SK-N-SH (cell line): ENCODE data around the gene GSTCD. TPM values are rescaled to one million over a fixed set of nuclear protein-coding genes. Genes with fewer than 3 reads are reported as not detected.
"Not testable (repeated sequence)": the region's sequence is repeated elsewhere in the genome, so short reads cannot be mapped to it uniquely, and the experiment has no call there.

Source experiments
- CTCF ChIA-PET: fragments of 300-600, 350-600 bp; formaldehyde crosslinking; extraction: SDS; loops from one replicate; lab custom pipeline; 2021; lab: Yijun Ruan, JAX
- POLR2A ChIA-PET: fragments of 350-600 bp; sonication (Branson Sonifier 250); formaldehyde crosslinking; extraction: SDS; loops from one replicate; lab custom pipeline; 2020; ENCODE audit warnings: antibody characterized with exemption, inconsistent platforms; lab: Yijun Ruan, JAX
- DNase-seq: peaks from one replicate; pipeline ENCODE4 v3.0.0; 2012
- H2AFZ ChIP-seq: fragments of 200-600 bp; sonication (generic); 2 replicates; pipeline ENCODE4 v1.8.1; 2016; ENCODE audit warnings: antibody characterized with exemption, mild to moderate bottlenecking, low read depth
- H3F3A ChIP-seq: fragments of 200-600 bp; sonication (generic); replicated peaks from 2 replicates; pipeline ENCODE3; 2016; ENCODE audit warnings: antibody characterized with exemption, mild to moderate bottlenecking; ENCODE audit not compliant: insufficient read depth
- H3K27ac ChIP-seq, 2 experiments: fragments of 200-500 bp in 1 of 2; fragments of 200-600 bp in 1 of 2; sonication (Bioruptor generic) in 1 of 2; sonication (generic), shearing (Covaris generic) in 1 of 2; 2 replicates each; pipeline versions ENCODE4 v1.5.1 to v1.6.1; 2014 to 2016; ENCODE audit warnings: low read depth in 2 of 2, inconsistent platforms in 1 of 2, low read length in 1 of 2, mild to moderate bottlenecking in 1 of 2, mixed read lengths in 1 of 2
- H3K27me3 ChIP-seq: fragments of 200-600 bp; sonication (generic), shearing (Covaris generic); 2 replicates; pipeline ENCODE4 v1.6.1; 2016; ENCODE audit warnings: mixed run types; ENCODE audit not compliant: insufficient read depth
- H3K36me3 ChIP-seq, 2 experiments: fragments of 200-500 bp in 1 of 2; fragments of 200-600 bp in 1 of 2; sonication (Bioruptor generic) in 1 of 2; sonication (generic) in 1 of 2; replicated peaks in 1 of 2; 2 replicates each; pipeline versions ENCODE3 to v1.5.1; 2014 to 2016; ENCODE audit warnings: low read length in 1 of 2, mild to moderate bottlenecking in 1 of 2; ENCODE audit not compliant: insufficient read depth in 2 of 2, control insufficient read depth in 1 of 2
- H3K4me1 ChIP-seq, 2 experiments: fragments of 200-500 bp in 1 of 2; fragments of 200-600 bp in 1 of 2; sonication (Bioruptor generic) in 1 of 2; sonication (generic), shearing (Covaris generic) in 1 of 2; 2 replicates each; pipeline versions ENCODE4 v1.5.1 to v1.6.1; 2014 to 2016; ENCODE audit warnings: low read depth in 1 of 2, low read length in 1 of 2, mixed run types in 1 of 2; ENCODE audit not compliant: insufficient read depth in 2 of 2, control insufficient read depth in 1 of 2
- H3K4me2 ChIP-seq: fragments of 200-600 bp; sonication (generic), shearing (Covaris generic); 2 replicates; pipeline ENCODE4 v1.6.1; 2017; ENCODE audit warnings: mixed run types
- H3K4me3 ChIP-seq, 2 experiments: fragments of 200-500 bp in 1 of 2; fragments of 200-600 bp in 1 of 2; sonication (Bioruptor generic) in 1 of 2; sonication (generic), shearing (Covaris generic) in 1 of 2; 2 replicates each; pipeline versions ENCODE4 v1.5.1 to v1.8.1; 2014 to 2016; ENCODE audit warnings: low read depth in 2 of 2, inconsistent platforms in 1 of 2, low read length in 1 of 2, mild to moderate bottlenecking in 1 of 2, mixed read lengths in 1 of 2, moderate library complexity in 1 of 2
- H3K79me2 ChIP-seq: fragments of 200-600 bp; sonication (generic); 2 replicates; pipeline ENCODE4 v1.8.1; 2017; ENCODE audit warnings: mild to moderate bottlenecking; ENCODE audit not compliant: insufficient read depth
- H3K9ac ChIP-seq: fragments of 200-600 bp; sonication (generic); 2 replicates; pipeline ENCODE4 v1.6.1; 2017; ENCODE audit warnings: mixed run types
- H3K9me2 ChIP-seq: fragments of 200-600 bp; sonication (generic); 2 replicates; pipeline ENCODE4 v1.6.1; 2017; ENCODE audit warnings: mixed run types
- H3K9me3 ChIP-seq: fragments of 200-600 bp; sonication (generic); 2 replicates; pipeline ENCODE4 v1.6.1; 2017; ENCODE audit warnings: mixed run types, mild to moderate bottlenecking, moderate library complexity
- H4K20me1 ChIP-seq: fragments of 200-600 bp; sonication (generic); 2 replicates; pipeline ENCODE4 v1.6.1; 2017; ENCODE audit warnings: mild to moderate bottlenecking, mixed run types; ENCODE audit not compliant: insufficient read depth
- FOXJ3 ChIP-seq: sonication (generic); formaldehyde crosslinking; IDR thresholded peaks from 2 replicates; pipeline ENCODE4 v1.5.1; 2020; ENCODE audit warnings: mild to moderate bottlenecking, missing genetic modification reagents
- IRF3 ChIP-seq: fragments of 150-350 bp; IDR thresholded peaks from 2 replicates; pipeline ENCODE4 v1.6.1; 2016; ENCODE audit warnings: mild to moderate bottlenecking, low read depth, low read length
- MXI1 ChIP-seq: IDR thresholded peaks from 2 replicates; pipeline ENCODE4 v1.6.1; 2012; ENCODE audit warnings: mild to moderate bottlenecking, low read depth, low read length, improper control_type of control experiment
- NFIC ChIP-seq: IDR thresholded peaks from 2 replicates; pipeline ENCODE4 v1.4.0; 2012; ENCODE audit warnings: borderline replicate concordance
- RAD21 ChIP-seq: IDR thresholded peaks from 2 replicates; pipeline ENCODE4 v1.6.1; 2012; ENCODE audit warnings: mild to moderate bottlenecking, low read length
- SIN3A ChIP-seq: IDR thresholded peaks from 2 replicates; pipeline ENCODE4 v1.6.1; 2012; ENCODE audit warnings: low read depth, mild to moderate bottlenecking, low read length, moderate library complexity, borderline replicate concordance
- TCF12 ChIP-seq: IDR thresholded peaks from 2 replicates; pipeline ENCODE4 v1.4.0; 2012
- WGBS: methylation state at CpG from one replicate; pipeline ENCODE4 v1.1.6; 2017; ENCODE audit warnings: low lambda C conversion rate; 5-methylcytosine and 5-hydroxymethylcytosine counted together
- polyA plus RNA-seq, 3 experiments: library from polyadenylated mRNA; depleted of rRNA; stranded (reverse); fragments of >200 nt; gene quantifications; 2 replicates each; pipeline ENCODE4 v1.2.3, GENCODE V29; 2012
- TF ChIP-seq, protein P1 (sequence below): fragments of 200-600 bp; sonication (generic); IDR thresholded peaks from 2 replicates; pipeline ENCODE4 v1.6.1; 2017; ENCODE audit warnings: antibody characterized with exemption, mild to moderate bottlenecking, moderate library complexity

GSTCD gene
- polyA plus RNA-seq, 1 of the 3 experiments (the other 2 are of a cell fraction), result 4.8 TPM

- TF ChIP-seq IRF3, result no peak
- no peak for TF ChIP-seq MXI1
- no peak for TF ChIP-seq TCF12
- TF ChIP-seq SIN3A, result no peak
- no peak for TF ChIP-seq FOXJ3 (CRISPR knock-in tag)
- TF ChIP-seq NFIC, result no peak
- no peak for TF ChIP-seq RAD21
- TF ChIP-seq, protein P1, sequence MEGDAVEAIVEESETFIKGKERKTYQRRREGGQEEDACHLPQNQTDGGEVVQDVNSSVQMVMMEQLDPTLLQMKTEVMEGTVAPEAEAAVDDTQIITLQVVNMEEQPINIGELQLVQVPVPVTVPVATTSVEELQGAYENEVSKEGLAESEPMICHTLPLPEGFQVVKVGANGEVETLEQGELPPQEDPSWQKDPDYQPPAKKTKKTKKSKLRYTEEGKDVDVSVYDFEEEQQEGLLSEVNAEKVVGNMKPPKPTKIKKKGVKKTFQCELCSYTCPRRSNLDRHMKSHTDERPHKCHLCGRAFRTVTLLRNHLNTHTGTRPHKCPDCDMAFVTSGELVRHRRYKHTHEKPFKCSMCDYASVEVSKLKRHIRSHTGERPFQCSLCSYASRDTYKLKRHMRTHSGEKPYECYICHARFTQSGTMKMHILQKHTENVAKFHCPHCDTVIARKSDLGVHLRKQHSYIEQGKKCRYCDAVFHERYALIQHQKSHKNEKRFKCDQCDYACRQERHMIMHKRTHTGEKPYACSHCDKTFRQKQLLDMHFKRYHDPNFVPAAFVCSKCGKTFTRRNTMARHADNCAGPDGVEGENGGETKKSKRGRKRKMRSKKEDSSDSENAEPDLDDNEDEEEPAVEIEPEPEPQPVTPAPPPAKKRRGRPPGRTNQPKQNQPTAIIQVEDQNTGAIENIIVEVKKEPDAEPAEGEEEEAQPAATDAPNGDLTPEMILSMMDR, result no peak
These were observed 59.0 kb downstream of the GSTCD start (continued) for GRCh38 chr4:105767579-105767978.

GRCh38 chr4:105770524-105770923 is 61.9 kb downstream of the GSTCD start:
- H3K4me1 ChIP-seq, H3K27me3 ChIP-seq, DNase-seq, H3K27ac ChIP-seq, H2AFZ ChIP-seq, H3K4me2 ChIP-seq, POLR2A ChIA-PET, H3K9me3 ChIP-seq, H3K36me3 ChIP-seq, H3K9ac ChIP-seq, H3K9me2 ChIP-seq, H4K20me1 ChIP-seq, H3K4me3 ChIP-seq, H3K79me2 ChIP-seq: not testable (repeated sequence)
- H3F3A ChIP-seq, result peaks cover 10% of the 10 kb centered on the region
- CTCF ChIA-PET, result interaction anchor here (1.0 kb wide), 1 partner anchor 10 kb away, joined by 3 read pairs; no protein-coding TSS in a partner anchor

DNA sequence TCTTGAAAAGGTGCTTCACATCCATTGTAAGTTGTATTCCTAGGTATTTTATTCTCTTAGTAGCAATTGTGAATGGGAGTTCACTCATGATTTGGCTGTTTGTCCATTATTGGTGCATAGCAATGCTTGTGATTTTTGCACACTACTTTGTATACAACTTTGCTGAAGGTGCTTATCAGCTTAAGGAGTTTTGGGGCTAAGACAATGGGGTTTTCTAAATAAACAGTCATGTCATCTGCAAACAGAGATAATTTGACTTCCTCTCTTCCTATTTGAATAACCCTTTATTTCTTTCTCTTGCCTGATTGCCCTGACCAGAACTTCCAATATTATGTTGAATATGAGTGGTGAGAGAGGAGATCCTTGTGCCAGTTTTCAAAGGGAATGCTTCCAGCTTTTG is 63.5 kb downstream of the GSTCD start:
- H3K27ac ChIP-seq, H4K20me1 ChIP-seq, H2AFZ ChIP-seq, H3K27me3 ChIP-seq, H3K9me3 ChIP-seq, H3K4me2 ChIP-seq, DNase-seq, H3K4me3 ChIP-seq, POLR2A ChIA-PET, H3K36me3 ChIP-seq, H3K79me2 ChIP-seq, CTCF ChIA-PET, H3F3A ChIP-seq, H3K4me1 ChIP-seq, H3K9me2 ChIP-seq, H3K9ac ChIP-seq: not testable (repeated sequence)

GRCh38 chr4:105775760-105776415 is 67.3 kb downstream of the GSTCD start:
- H3K79me2 ChIP-seq, H3K27ac ChIP-seq, H3K4me2 ChIP-seq, H3K9ac ChIP-seq, H4K20me1 ChIP-seq, H3K9me3 ChIP-seq, H3K4me3 ChIP-seq, DNase-seq, H2AFZ ChIP-seq, H3K4me1 ChIP-seq, H3K27me3 ChIP-seq, H3F3A ChIP-seq, POLR2A ChIA-PET, H3K36me3 ChIP-seq, H3K9me2 ChIP-seq: not testable (repeated sequence)
- CTCF ChIA-PET, result interaction anchor here (1.3 kb wide), 1 partner anchor 61 kb away, joined by 3 read pairs; no protein-coding TSS in a partner anchor
- WGBS, result 88% methylated on average over 4 of the region's 9 CpGs
